ENCODE results near the gene HNRNPK. TPM values are rescaled to one million over a fixed set of nuclear protein-coding genes. Genes with fewer than 3 reads are reported as not detected.

The HNRNPK gene
- total RNA-seq, 3 donors from 2014 or later: 462 to 657 (median 527) TPM

GRCh38 chr9:83992901-83993300 is 12.9 kb upstream of the HNRNPK start:
- no peaks in the 10 kb centered on the region for H3K36me3 ChIP-seq
- DNase-seq (ENCODE audit: low spot score in 2 of 2): no peak
- no peaks in the 10 kb centered on the region for H3K27me3 ChIP-seq
- intact Hi-C loops (cut with DNase I; ENCODE audit: low total_unique reads): no loop called here
- H3K4me1 ChIP-seq: no peaks in the 10 kb centered on the region
- no peak for TF ChIP-seq POLR2A (IDR thresholded peaks at IDR 0.05)
- TF ChIP-seq POLR2AphosphoS5 (IDR thresholded peaks at IDR 0.05): no peak
- TF ChIP-seq CTCF (IDR thresholded peaks at IDR 0.05): no peak
- H3K9me3 ChIP-seq: no peaks in the 10 kb centered on the region
- no peak overlapping the region for H3K27ac ChIP-seq
- no peak overlapping the region for H3K4me3 ChIP-seq

DNA sequence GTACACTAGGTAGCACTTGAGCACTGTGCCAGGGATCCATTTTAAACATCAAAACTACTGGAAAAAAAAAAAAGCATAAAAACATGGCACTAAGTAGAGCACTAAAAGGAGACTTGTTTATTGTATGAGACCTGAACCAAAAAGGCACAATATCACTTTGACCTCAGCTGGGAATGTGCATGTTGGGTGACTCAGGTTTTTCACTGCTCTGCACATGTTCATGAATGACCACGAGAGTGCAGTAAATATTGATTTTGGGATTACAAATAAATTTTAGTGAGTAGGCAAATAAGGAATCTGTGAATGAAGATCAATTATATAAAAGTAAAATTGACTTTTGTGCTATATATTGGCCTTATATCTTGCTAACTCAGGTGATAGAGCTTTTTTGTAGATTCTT is 12.4 kb upstream of the HNRNPK start:
- no peaks in the 10 kb centered on the region for H3K36me3 ChIP-seq
- no peak for DNase-seq (ENCODE audit: low spot score in 2 of 2)
- no peaks in the 10 kb centered on the region for H3K4me1 ChIP-seq
- no peak overlapping the region for H3K27ac ChIP-seq
- H3K4me3 ChIP-seq: no peak overlapping the region
- H3K27me3 ChIP-seq: no peaks in the 10 kb centered on the region
- TF ChIP-seq POLR2A (IDR thresholded peaks at IDR 0.05) (no peak), CTCF (IDR thresholded peaks at IDR 0.05) (no peak), POLR2AphosphoS5 (IDR thresholded peaks at IDR 0.05) (no peak)
- no peaks in the 10 kb centered on the region for H3K9me3 ChIP-seq
- intact Hi-C loops (cut with DNase I; ENCODE audit: low total_unique reads): no loop called here

- TF ChIP-seq POLR2A (IDR thresholded peaks at IDR 0.05): no peak
- no peak for TF ChIP-seq CTCF (IDR thresholded peaks at IDR 0.05)
- no peak for TF ChIP-seq POLR2AphosphoS5 (IDR thresholded peaks at IDR 0.05)
- no peaks in the 10 kb centered on the region for H3K4me1 ChIP-seq
- DNase-seq (ENCODE audit: low spot score in 2 of 2): no peak
- H3K4me3 ChIP-seq: no peak overlapping the region
- H3K27ac ChIP-seq: no peak overlapping the region
- no peaks in the 10 kb centered on the region for H3K9me3 ChIP-seq
- no peaks in the 10 kb centered on the region for H3K27me3 ChIP-seq
- intact Hi-C loops (cut with DNase I; ENCODE audit: low total_unique reads): no loop called here
- no peaks in the 10 kb centered on the region for H3K36me3 ChIP-seq
Measured at GRCh38 chr9:83991355-83991754, 11.3 kb upstream of the HNRNPK start.

DNA sequence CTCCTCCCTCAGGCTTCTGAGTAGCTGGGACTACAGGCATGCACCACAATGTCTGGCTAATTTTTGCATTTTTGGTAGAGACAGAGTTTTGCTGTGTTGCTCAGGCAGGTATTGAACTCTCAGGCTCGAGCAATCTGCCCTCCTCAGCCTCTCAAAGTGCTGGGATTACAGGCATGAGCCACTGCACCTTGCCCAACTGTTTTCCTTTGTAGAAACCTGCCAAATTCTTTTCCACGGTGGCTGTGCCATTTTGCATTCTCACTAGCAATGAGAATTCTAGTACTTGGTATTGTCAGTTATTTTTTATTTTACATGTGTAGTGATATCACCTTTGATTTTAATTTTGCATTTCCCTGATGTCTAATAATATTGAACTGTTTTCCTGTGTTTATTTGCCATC is 8.4 kb upstream of the HNRNPK start:
- H3K27me3 ChIP-seq: no peaks in the 10 kb centered on the region
- TF ChIP-seq POLR2AphosphoS5 (IDR thresholded peaks at IDR 0.05) (no peak), POLR2A (IDR thresholded peaks at IDR 0.05) (no peak), CTCF (IDR thresholded peaks at IDR 0.05) (no peak)
- no peak overlapping the region for H3K4me3 ChIP-seq
- no peak for DNase-seq (ENCODE audit: low spot score in 2 of 2)
- H3K27ac ChIP-seq: no peak overlapping the region
- intact Hi-C loops (cut with DNase I; ENCODE audit: low total_unique reads): no loop called here
- H3K4me1 ChIP-seq: no peaks in the 10 kb centered on the region
- no peaks in the 10 kb centered on the region for H3K9me3 ChIP-seq
- H3K36me3 ChIP-seq: no peaks in the 10 kb centered on the region

DNA sequence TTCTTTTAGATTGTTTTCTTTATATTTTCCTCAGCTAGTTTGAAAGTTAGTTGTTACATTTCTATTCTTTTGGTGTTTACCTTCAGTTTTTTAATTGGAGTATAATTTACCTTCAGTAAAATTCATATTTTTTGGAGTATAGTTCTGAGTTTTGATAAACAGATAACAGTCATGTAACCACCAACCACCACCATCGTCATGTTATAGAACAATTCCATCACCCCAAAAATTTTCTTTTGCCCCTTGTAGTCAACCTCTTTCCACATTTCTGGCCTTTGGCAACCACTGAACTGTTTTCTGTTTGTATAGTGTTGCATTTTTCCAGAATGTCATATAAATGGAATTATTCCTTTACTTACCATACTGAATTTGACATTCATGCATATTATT is 7.4 kb upstream of the HNRNPK start:
- intact Hi-C loops (cut with DNase I; ENCODE audit: low total_unique reads): no loop called here

More for the DNA sequence above, 7.4 kb upstream of the HNRNPK start:
- Histone ChIP-seq H3K4me3 (no peak overlapping the region), H3K9me3 (no peaks in the 10 kb centered on the region), H3K27ac (no peak overlapping the region), H3K27me3 (no peaks in the 10 kb centered on the region), H3K36me3 (no peaks in the 10 kb centered on the region), H3K4me1 (no peaks in the 10 kb centered on the region)
- TF ChIP-seq POLR2A (IDR thresholded peaks at IDR 0.05) (no peak), POLR2AphosphoS5 (IDR thresholded peaks at IDR 0.05) (no peak)
- DNase-seq (ENCODE audit: low spot score in 2 of 2): no peak
